Measurements from ENCODE around the gene ZNF385D.

ZNF385D gene
- total RNA-seq = 0 reads per million in 3 experiments

GRCh38 chr3:21750831-21751391 lies at the start of gene ZNF385D:
ZNF385D (minus strand) TSS chr3:21751210; CDS start chr3:21750916, 294 bp downstream.
- no peak for DNase-seq

- DNase-seq = no peak
Measured at GRCh38 chr3:21798356-21799088, 47.5 kb upstream of the ZNF385D start.

DNA sequence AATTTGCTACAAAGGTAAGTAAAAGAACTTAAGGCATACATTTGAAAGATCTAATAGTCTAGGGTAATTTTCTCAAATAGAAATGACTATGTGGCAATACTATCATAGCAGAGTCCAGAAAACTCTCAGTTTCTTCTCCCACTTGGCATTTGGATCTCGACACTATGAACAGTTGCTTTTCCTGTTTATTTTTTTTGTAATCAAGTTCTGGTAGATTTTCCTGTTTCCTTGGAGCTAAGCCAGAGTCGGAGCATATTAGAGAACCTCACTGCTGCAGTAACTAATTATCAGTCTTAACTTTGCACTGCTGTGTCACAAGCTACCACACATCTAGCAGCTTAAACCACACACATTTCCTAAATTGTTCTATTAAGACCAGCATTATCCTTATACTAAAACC lies 44.9 kb upstream of the ZNF385D start:
- DNase-seq = no peak

- DNase-seq = no peak
Measured at GRCh38 chr3:21795152-21795837, 44.3 kb upstream of the ZNF385D start.

DNA sequence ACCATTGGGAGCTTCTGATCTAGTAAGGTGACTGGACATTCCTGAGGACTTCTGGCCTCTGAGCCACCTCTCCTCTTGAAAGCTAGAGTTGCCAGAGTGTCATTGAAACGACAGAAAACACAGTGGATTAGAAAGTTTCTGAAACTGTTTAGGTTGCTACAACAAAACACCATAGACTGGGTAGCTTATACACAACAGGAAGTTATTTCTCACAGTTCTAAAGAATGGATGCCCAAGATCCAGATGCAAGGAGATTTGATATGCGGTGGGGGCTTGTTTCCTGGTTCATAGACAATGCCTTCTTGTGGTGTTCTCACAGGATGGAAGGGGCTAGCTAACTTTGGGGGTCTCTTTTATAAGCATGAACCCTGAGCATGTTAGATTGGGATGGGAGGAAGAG lies 43.3 kb upstream of the ZNF385D start:
- no peak for DNase-seq

GRCh38 chr3:21792176-21792575 lies 41.2 kb upstream of the ZNF385D start:
- DNase-seq = no peak

- no peak for DNase-seq
Measured at GRCh38 chr3:21791356-21791755, 40.3 kb upstream of the ZNF385D start.

GRCh38 chr3:21790466-21790865 lies 39.5 kb upstream of the ZNF385D start:
- no peak for DNase-seq

GRCh38 chr3:21789730-21790129 lies 38.7 kb upstream of the ZNF385D start:
- DNase-seq = no peak

GRCh38 chr3:21786438-21786797 lies 35.4 kb upstream of the ZNF385D start:
- DNase-seq = no peak

- no peak for DNase-seq
Measured at GRCh38 chr3:21785765-21786437, 34.9 kb upstream of the ZNF385D start.

DNA sequence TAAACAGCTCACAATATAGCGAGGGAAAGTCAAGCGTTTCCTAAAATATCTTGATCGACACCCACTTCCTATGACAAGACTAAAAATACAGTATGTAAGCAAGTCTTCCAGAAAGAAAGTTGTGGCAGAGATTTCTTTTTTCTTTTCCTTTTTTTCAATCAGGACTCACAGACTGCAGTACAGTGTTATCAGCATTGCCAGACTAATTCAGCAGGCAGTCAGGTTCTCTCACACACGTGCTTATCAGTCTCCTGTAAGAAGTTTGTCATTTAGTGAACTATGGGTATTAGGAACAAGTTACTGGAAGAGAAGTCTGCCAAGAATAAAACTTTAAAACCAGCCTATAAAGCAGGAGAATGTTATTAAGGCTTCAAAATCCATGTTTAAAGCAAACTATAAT lies 32.8 kb upstream of the ZNF385D start:
- no peak for DNase-seq

DNA sequence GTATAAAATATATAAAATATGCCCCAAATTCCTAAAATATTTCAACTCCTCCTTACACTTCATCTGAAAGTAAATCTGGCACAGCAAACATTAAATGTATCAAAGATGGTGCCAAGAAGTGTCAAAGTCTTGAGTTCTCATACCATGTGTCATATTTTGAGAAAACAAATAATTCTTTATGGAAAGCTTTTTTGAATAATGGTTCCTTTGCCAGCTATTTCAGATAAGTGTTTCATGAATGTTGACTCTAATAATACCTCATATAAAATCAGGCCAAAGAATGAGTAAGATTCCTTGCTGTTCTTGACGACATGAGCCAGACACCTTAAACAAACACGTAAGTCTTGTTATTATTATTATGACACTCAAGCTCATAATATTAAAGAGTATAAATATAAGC lies 30.3 kb upstream of the ZNF385D start:
- DNase-seq = no peak

- no peak for DNase-seq
Measured at GRCh38 chr3:21779909-21780308, 28.9 kb upstream of the ZNF385D start.

- no peak for DNase-seq
Measured at GRCh38 chr3:21778715-21779114, 27.7 kb upstream of the ZNF385D start.

DNA sequence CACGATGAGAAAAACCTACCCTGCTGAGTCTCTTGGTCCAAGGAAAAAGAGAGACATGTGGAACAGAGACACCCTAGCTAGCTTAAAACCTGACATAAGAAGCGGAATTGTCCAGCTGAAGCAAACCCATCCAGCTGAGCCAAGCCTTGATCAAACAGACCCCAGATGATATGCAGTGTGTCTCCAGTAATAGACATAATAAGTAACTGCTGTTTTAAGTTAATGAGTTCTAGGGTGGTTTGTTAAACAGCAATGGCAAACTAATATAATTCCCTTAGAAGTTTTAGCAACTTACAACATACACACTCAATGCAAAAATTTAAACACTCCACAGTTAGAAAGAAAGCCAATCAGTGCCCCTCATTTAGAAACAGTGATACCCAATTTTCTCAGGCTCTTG lies 26.8 kb upstream of the ZNF385D start:
- DNase-seq = no peak

- DNase-seq = no peak
Measured at GRCh38 chr3:21766002-21766401, 15.0 kb upstream of the ZNF385D start.

GRCh38 chr3:21755896-21756295 lies 4.9 kb upstream of the ZNF385D start:
- no peak for DNase-seq

DNA sequence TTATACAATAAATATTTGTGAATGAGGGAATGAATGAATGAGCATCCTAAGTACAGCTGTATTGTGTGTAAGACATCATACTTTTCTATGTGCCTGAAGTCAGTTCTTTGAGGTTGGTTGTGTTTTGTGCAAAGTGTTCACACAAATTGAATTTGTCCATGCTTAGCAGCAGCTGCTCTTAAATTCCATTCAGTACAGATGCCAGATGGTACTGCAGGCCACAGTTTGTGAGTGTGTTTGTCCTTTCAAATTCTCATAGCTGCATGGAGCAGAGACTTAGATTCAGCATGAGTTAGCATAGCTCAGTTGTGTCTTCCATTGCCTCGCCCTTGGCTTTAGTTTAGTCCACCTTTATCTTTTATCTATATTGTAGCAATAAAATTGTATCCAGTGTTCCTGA lies 3.8 kb upstream of the ZNF385D start:
- no peak for DNase-seq

- no peak for DNase-seq
Measured at GRCh38 chr3:21752749-21753347, 1.8 kb upstream of the ZNF385D start.

- no peak for DNase-seq
Measured at GRCh38 chr3:21751886-21752285, 876 bp upstream of the ZNF385D start.

- DNase-seq = no peak
Measured at GRCh38 chr3:21750080-21750696, 822 bp downstream of the ZNF385D start.
